ENCODE measurements around the gene CTDSP2. TPM values are rescaled to one million over a fixed set of nuclear protein-coding genes. Genes with fewer than 3 reads are reported as not detected.

Gene CTDSP2
- total and polyA plus RNA-seq, 2 of the 8 experiments (the other 6 are each of a cell fraction or from before 2014, with no cell fraction given) = 71.3 to 91.7 TPM

- H4K20me1 ChIP-seq (replicated peaks in 1 of 2; ENCODE audit: control insufficient read depth in 1 of 2, insufficient read depth in 2 of 2, low read length in 2 of 2) = no peaks in the 10 kb centered on the region
- H3K27me3 ChIP-seq (replicated peaks in 1 of 4; ENCODE audit: control insufficient read depth in 3 of 4, extremely low read depth in 1 of 4, insufficient read depth in 3 of 4, low read length in 3 of 4) = no peaks in the 10 kb centered on the region
- no peaks in the 10 kb centered on the region for H3K4me1 ChIP-seq (replicated peaks in 1 of 4; ENCODE audit: control insufficient read depth in 3 of 4, insufficient read depth in 4 of 4, low read length in 3 of 4)
- no peak overlapping the region for H2AFZ ChIP-seq (ENCODE audit: low read length)
- H3K9ac ChIP-seq (replicated peaks in 1 of 4; ENCODE audit: extremely low read depth in 1 of 4, low read depth in 3 of 4, low read length in 3 of 4) = no peak overlapping the region
- H2BK15ac ChIP-seq (ENCODE audit: low read length) = no peak overlapping the region
- FAIRE-seq (no peak), DNase-seq (ENCODE audit: low read depth in 1 of 2, low spot score in 2 of 2) (no peak)
- no peaks in the 10 kb centered on the region; the same call in 1 of the 2 replicates for H3K79me1 ChIP-seq (ENCODE audit: low read depth, low read length)
- H3K18ac ChIP-seq (ENCODE audit: extremely low read depth, low read length) = no peak overlapping the region
- H2BK12ac ChIP-seq (ENCODE audit: low read depth, low read length) = no peak overlapping the region
- H2AK5ac ChIP-seq (ENCODE audit: low read depth, low read length) = no peak overlapping the region
- no peak overlapping the region for H4K8ac ChIP-seq (ENCODE audit: extremely low read depth, insufficient read depth, low read length)
- H4K91ac ChIP-seq (replicated peaks; ENCODE audit: insufficient read length, low read length) = no peak overlapping the region
- no peak overlapping the region for H3K23ac ChIP-seq (ENCODE audit: insufficient read length)
- no peak overlapping the region for H3K56ac ChIP-seq (replicated peaks; ENCODE audit: insufficient read length, low read depth, low read length)
- H2BK20ac ChIP-seq (ENCODE audit: low read length) = no peak overlapping the region
- CTCF ChIA-PET (ENCODE audit: partially characterized antibody) = interaction anchor here (0.8 to 8.3 kb wide), 5 partner anchors 9 to 241 kb away, joined by 3 to 56 read pairs (median 7); partner anchors contain the start of genes MARCHF9 and TSFM
- POLR2A ChIA-PET (ENCODE audit: partially characterized antibody) = interaction anchor here (1.2 to 3.1 kb wide), 3 partner anchors 9 to 14 kb away, joined by 5 to 10 read pairs (median 6); partner anchors contain the start of gene TSFM
- WGBS, 2 experiments (ENCODE audit: extremely low coverage in 1 of 2, insufficient coverage in 1 of 2, insufficient read length in 1 of 2, insufficient replicate concordance in 2 of 2, low coverage in 1 of 2, low lambda C conversion rate in 2 of 2, missing lambda C conversion rate in 1 of 2) = 88% methylated on average over 1 of the region's 1 CpG; no CpG with 5 or more reads in 1 of the 2 experiments
- H3K4me3 ChIP-seq (ENCODE audit: extremely low read depth in 1 of 4, insufficient read depth in 2 of 4, low read depth in 3 of 4, low read length in 4 of 4) = no peak overlapping the region
- no peaks in the 10 kb centered on the region for H3K9me3 ChIP-seq (ENCODE audit: insufficient read depth in 2 of 2, low read depth in 1 of 2, low read length in 1 of 2)
- H2BK5ac ChIP-seq (ENCODE audit: low read depth, low read length) = no peak overlapping the region
- H3K79me2 ChIP-seq (ENCODE audit: control insufficient read depth in 1 of 2, insufficient read depth in 2 of 2, low read length in 2 of 2) = no peaks in the 10 kb centered on the region
- H4K5ac ChIP-seq (ENCODE audit: insufficient read length, low read depth, low read length) = no peak overlapping the region
- H3K14ac ChIP-seq (ENCODE audit: insufficient read length) = no peak overlapping the region
- H3K4ac ChIP-seq (replicated peaks; ENCODE audit: insufficient read length, low read depth, low read length) = no peak overlapping the region
- no peaks in the 10 kb centered on the region for H3K23me2 ChIP-seq (ENCODE audit: low read depth, low read length)
- H3K4me2 ChIP-seq (ENCODE audit: insufficient read depth in 1 of 2, low read depth in 2 of 2, low read length in 2 of 2) = no peak overlapping the region
- peaks cover 2 to 37% (median 22%) of the 10 kb centered on the region in 4 experiments; a peak in 7 of 8 replicates for H3K36me3 ChIP-seq (ENCODE audit: control insufficient read depth in 2 of 4, insufficient read depth in 4 of 4, low read length in 3 of 4)
- no peak overlapping the region for H3K27ac ChIP-seq (ENCODE audit: low read depth, low read length)
- no peak overlapping the region for H2BK120ac ChIP-seq (replicated peaks; ENCODE audit: low read depth, low read length)
- TF ChIP-seq GTF2F1 (IDR thresholded peaks at IDR 0.05; ENCODE audit: borderline replicate concordance, low read depth, low read length) (no peak), TEAD4 (IDR thresholded peaks at IDR 0.05; ENCODE audit: low read depth, low read length) (no peak), POLR2AphosphoS5 (IDR thresholded peaks at IDR 0.05; ENCODE audit: low read depth, low read length) (no peak), YY1 (IDR thresholded peaks at IDR 0.05; ENCODE audit: low read depth, low read length) (no peak), SUZ12 (IDR thresholded peaks at IDR 0.05; ENCODE audit: low read length) (no peak), POU5F1 (IDR thresholded peaks at IDR 0.05; ENCODE audit: low read depth, low read length) (no peak), E2F6 (IDR thresholded peaks at IDR 0.05) (no peak), NANOG (IDR thresholded peaks at IDR 0.05; ENCODE audit: insufficient read depth, low read depth, low read length, poor library complexity, severe bottlenecking) (no peak), SRF (IDR thresholded peaks at IDR 0.05; ENCODE audit: low read depth, low read length) (no peak), CHD1 (IDR thresholded peaks at IDR 0.05; ENCODE audit: low read depth, low read length) (no peak), TAF1 (IDR thresholded peaks at IDR 0.05; ENCODE audit: low read depth, low read length) (no peak), CBX8 (IDR thresholded peaks at IDR 0.05; ENCODE audit: borderline replicate concordance, low read depth, low read length) (no peak), CEBPB (IDR thresholded peaks at IDR 0.05; ENCODE audit: low read depth, low read length) (no peak), KDM4A (IDR thresholded peaks at IDR 0.05; ENCODE audit: low read depth, low read length, severe bottlenecking) (no peak)
Observed at GRCh38 chr12:57793920-57794319, 52.6 kb downstream of the CTDSP2 start.

Data from H1 (cell line).